Measurements from ENCODE around the gene TINCR.

DNA sequence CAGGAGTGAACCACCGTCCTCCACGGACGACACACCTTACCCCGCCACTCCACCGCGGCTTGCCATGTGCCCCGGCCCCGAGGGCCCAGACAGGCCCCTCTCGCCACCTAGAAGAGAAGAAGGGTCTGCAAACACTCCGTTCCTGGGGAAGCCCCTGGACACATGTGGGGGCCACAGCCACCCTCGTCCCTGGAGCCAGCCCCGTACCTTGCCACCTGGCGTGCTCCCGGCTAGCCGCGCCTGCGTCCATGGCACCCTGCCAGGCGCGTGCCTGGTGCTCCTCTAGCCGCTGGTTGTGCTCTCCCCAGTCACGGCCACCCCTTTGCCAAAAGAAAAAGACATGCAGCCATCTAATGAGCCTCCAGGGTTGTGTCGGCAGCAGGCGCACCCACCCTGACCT, 19.9 kb upstream of the TINCR start:
- TF ChIP-seq, protein P1, sequence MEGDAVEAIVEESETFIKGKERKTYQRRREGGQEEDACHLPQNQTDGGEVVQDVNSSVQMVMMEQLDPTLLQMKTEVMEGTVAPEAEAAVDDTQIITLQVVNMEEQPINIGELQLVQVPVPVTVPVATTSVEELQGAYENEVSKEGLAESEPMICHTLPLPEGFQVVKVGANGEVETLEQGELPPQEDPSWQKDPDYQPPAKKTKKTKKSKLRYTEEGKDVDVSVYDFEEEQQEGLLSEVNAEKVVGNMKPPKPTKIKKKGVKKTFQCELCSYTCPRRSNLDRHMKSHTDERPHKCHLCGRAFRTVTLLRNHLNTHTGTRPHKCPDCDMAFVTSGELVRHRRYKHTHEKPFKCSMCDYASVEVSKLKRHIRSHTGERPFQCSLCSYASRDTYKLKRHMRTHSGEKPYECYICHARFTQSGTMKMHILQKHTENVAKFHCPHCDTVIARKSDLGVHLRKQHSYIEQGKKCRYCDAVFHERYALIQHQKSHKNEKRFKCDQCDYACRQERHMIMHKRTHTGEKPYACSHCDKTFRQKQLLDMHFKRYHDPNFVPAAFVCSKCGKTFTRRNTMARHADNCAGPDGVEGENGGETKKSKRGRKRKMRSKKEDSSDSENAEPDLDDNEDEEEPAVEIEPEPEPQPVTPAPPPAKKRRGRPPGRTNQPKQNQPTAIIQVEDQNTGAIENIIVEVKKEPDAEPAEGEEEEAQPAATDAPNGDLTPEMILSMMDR (IDR thresholded peaks at IDR 0.05) = no peak
- TF ChIP-seq EP300 (IDR thresholded peaks at IDR 0.05) (no peak), POLR2A (IDR thresholded peaks at IDR 0.05) (no peak), POLR2AphosphoS5 (IDR thresholded peaks at IDR 0.05) (no peak)

Data from suprapubic skin (tissue), 4 donors.